KMS-11 (cell line): Measurements from ENCODE around the gene TRIM31.

Experiments
- H2AFZ ChIP-seq: fragments of 200-600 bp; sonication (generic); 2 replicates; pipeline ENCODE4 v1.6.1; 2016; ENCODE audit warnings: antibody characterized with exemption, mixed run types, low read depth
- H3K27ac ChIP-seq: fragments of 200-600 bp; sonication (generic); 2 replicates; pipeline ENCODE4 v1.6.1; 2016; ENCODE audit warnings: mild to moderate bottlenecking, mixed run types
- H3K27me3 ChIP-seq: fragments of 200-600 bp; sonication (generic); 2 replicates; pipeline ENCODE4 v1.6.1; 2017; ENCODE audit warnings: mild to moderate bottlenecking, low read depth, mixed run types, moderate library complexity; ENCODE audit not compliant: insufficient read depth
- H3K36me3 ChIP-seq: fragments of 200-600 bp; sonication (generic); 2 replicates; pipeline ENCODE4 v1.6.1; 2017; ENCODE audit warnings: mild to moderate bottlenecking, mixed run types; ENCODE audit not compliant: insufficient read depth
- H3K4me1 ChIP-seq: fragments of 200-600 bp; sonication (generic); 2 replicates; pipeline ENCODE4 v1.6.1; 2016; ENCODE audit warnings: mild to moderate bottlenecking, low read depth, mixed run types; ENCODE audit not compliant: poor library complexity, severe bottlenecking
- H3K4me2 ChIP-seq: fragments of 200-600 bp; sonication (generic); 2 replicates; pipeline ENCODE4 v1.7.0; 2016; ENCODE audit warnings: mild to moderate bottlenecking, mixed run types
- H3K4me3 ChIP-seq: fragments of 200-600 bp; sonication (generic); IDR thresholded peaks from 2 replicates; pipeline ENCODE4 v1.6.1; 2017; ENCODE audit warnings: low read depth, low read length, mixed read lengths; ENCODE audit not compliant: insufficient read depth
- H3K79me2 ChIP-seq: fragments of 200-600 bp; sonication (generic); 2 replicates; pipeline ENCODE4 v1.6.1; 2016; ENCODE audit warnings: low read depth, mixed run types; ENCODE audit not compliant: insufficient read depth
- H3K9ac ChIP-seq: fragments of 200-600 bp; sonication (generic); 2 replicates; pipeline ENCODE4 v1.6.1; 2016; ENCODE audit warnings: mild to moderate bottlenecking, mixed run types
- H4K20me1 ChIP-seq: fragments of 200-600 bp; sonication (generic); 2 replicates; pipeline ENCODE4 v1.6.1; 2016; ENCODE audit warnings: mild to moderate bottlenecking, mixed run types; ENCODE audit not compliant: insufficient read depth
- TF ChIP-seq, protein P1 (sequence below): fragments of 200-600 bp; sonication (generic); conservative IDR thresholded peaks from 2 replicates; pipeline ENCODE4 v1.6.1; 2017; ENCODE audit warnings: low read depth, mild to moderate bottlenecking, antibody characterized with exemption, low read length, moderate library complexity, mixed read lengths

TRIM31 gene

DNA sequence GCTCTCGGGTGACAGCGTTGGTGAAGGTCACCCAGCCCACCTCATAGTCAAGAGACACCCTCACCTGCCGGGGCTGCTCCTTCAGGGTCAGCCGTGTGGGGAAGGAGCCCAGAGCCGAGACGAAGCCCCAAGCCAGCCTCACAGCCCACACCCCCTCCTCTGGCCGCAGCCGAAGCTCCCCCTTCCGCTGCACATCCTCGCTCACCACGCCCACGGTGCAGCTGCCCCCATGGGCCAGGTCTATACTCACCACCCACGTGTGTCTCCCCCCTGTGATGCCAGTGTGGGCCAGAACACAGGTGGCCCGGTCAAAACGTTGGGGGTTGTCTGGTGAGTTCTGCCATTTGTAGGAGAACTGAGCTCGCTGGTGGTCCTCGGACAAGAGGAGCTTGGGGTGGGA, 41.2 kb upstream of the TRIM31 start:
- Histone ChIP-seq H3K27ac (no peak overlapping the region), H3K36me3 (no peaks in the 10 kb centered on the region), H3K9ac (no peak overlapping the region), H3K4me2 (no peak overlapping the region), H3K4me3 (no peak overlapping the region), H3K79me2 (no peaks in the 10 kb centered on the region), H2AFZ (no peak overlapping the region), H4K20me1 (no peaks in the 10 kb centered on the region), H3K4me1 (peaks cover 3% of the 10 kb centered on the region), H3K27me3 (no peaks in the 10 kb centered on the region)
- TF ChIP-seq, protein P1, sequence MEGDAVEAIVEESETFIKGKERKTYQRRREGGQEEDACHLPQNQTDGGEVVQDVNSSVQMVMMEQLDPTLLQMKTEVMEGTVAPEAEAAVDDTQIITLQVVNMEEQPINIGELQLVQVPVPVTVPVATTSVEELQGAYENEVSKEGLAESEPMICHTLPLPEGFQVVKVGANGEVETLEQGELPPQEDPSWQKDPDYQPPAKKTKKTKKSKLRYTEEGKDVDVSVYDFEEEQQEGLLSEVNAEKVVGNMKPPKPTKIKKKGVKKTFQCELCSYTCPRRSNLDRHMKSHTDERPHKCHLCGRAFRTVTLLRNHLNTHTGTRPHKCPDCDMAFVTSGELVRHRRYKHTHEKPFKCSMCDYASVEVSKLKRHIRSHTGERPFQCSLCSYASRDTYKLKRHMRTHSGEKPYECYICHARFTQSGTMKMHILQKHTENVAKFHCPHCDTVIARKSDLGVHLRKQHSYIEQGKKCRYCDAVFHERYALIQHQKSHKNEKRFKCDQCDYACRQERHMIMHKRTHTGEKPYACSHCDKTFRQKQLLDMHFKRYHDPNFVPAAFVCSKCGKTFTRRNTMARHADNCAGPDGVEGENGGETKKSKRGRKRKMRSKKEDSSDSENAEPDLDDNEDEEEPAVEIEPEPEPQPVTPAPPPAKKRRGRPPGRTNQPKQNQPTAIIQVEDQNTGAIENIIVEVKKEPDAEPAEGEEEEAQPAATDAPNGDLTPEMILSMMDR = no peak

DNA sequence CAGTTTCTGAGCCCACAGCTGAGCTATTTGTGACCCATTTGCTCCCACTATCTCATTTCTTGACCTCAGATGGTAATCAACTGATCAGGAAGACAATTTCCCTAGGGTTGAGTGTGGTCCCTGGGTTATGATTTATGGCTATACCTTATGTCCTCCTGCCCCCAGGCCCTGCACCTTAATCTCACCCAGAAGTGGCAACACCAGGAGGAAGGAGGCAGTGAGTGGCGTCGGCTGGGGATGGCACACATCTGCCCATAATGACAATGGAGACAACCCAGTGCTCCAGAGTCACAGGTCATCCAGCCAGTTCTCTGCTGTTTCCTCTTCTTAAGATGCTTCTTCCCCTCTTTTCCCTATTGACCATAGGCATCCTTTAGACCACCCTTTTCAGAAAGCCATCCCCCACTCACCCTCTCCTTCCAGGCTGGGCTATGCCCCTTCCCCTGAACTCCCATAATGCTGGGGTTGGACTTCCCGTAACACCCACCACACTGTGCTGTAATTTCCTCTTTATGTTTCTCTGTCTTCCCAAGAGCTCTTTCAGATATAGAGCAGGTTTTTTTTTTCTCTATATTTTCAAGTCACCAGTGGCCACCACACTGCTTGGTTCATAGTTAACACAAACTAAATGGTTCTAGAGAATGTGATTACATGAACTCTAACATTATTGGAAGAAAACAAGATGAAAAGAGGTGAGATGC, 40.2 kb upstream of the TRIM31 start:
- no peaks in the 10 kb centered on the region for H3K27me3 ChIP-seq
- H3K9ac ChIP-seq = no peak overlapping the region
- H3K79me2 ChIP-seq = no peaks in the 10 kb centered on the region
- no peak overlapping the region for H3K27ac ChIP-seq
- TF ChIP-seq, protein P1 = no peak
- no peak overlapping the region for H3K4me3 ChIP-seq
- no peak overlapping the region for H3K4me2 ChIP-seq
- no peaks in the 10 kb centered on the region for H3K36me3 ChIP-seq
- H4K20me1 ChIP-seq = no peaks in the 10 kb centered on the region
- peaks cover 4% of the 10 kb centered on the region for H3K4me1 ChIP-seq
- H2AFZ ChIP-seq = no peak overlapping the region

DNA sequence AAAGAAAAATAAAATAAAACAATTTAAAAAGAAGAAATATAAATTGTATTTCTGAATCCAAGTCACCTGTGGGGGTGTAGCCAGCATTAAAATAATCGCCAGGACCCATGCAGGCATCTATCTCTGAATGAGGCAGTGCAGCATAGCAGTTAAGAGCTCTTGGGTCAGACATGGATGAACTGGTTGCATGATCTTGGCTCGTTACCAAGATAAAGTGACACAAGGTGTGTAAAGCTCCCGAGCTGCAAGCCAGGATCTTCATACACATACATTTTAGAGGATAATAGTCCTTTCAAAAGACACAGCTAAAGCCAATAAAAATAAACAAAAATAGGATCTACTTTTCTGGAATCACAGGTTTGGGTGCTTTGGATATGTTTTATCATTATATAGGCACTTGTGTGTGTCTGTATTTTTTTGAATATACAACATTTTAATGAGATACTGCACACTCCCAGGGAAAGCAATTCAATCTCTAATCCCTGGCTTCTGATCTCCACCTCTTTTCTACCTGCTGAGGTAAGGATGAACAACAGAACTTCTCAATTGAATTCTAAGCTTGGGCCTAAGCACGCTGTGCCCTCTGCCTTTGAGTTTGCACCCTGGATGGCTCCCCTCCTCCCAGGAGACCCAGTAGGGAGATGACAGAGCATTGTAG, 39.3 kb upstream of the TRIM31 start:
- TF ChIP-seq, protein P1 = no peak
- no peak overlapping the region for H3K4me3 ChIP-seq
- H3K4me1 ChIP-seq = peaks cover 13% of the 10 kb centered on the region
- H2AFZ ChIP-seq = no peak overlapping the region
- no peaks in the 10 kb centered on the region for H3K27me3 ChIP-seq
- no peak overlapping the region for H3K27ac ChIP-seq
- no peaks in the 10 kb centered on the region for H4K20me1 ChIP-seq
- H3K4me2 ChIP-seq = no peak overlapping the region
- no peaks in the 10 kb centered on the region for H3K36me3 ChIP-seq
- H3K9ac ChIP-seq = no peak overlapping the region
- H3K79me2 ChIP-seq = no peaks in the 10 kb centered on the region

DNA sequence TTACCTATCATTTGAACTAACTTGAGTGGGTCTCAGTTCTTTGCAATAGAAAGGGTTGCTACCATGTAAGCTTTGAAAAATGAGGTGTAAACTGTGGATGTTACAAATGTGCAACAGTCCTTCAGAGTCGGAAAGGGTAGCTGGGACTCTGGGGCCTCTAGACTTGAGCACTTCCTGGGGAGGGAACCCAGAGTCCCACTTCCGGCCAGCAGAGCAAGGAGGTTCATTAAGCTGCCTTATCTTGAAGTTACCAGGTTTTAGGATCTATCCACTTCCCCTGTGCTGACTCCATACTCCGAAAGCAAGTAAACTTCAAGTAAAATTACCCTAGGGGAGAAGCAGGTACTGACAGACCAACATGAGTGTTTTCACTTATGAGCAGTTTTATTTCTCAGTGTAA, 38.7 kb upstream of the TRIM31 start:
- no peak overlapping the region for H3K4me2 ChIP-seq
- no peak overlapping the region for H2AFZ ChIP-seq
- H3K4me3 ChIP-seq = no peak overlapping the region
- no peaks in the 10 kb centered on the region for H3K36me3 ChIP-seq
- TF ChIP-seq, protein P1 = no peak
- H3K27ac ChIP-seq = no peak overlapping the region
- no peaks in the 10 kb centered on the region for H3K79me2 ChIP-seq
- H4K20me1 ChIP-seq = no peaks in the 10 kb centered on the region
- no peaks in the 10 kb centered on the region for H3K27me3 ChIP-seq
- no peak overlapping the region for H3K9ac ChIP-seq
- H3K4me1 ChIP-seq = peaks cover 16% of the 10 kb centered on the region
